GM12873 (cell line): ENCODE measurements around the gene CADM1.

Source experiments
- CTCF ChIP-seq: IDR thresholded peaks from 2 replicates; pipeline ENCODE4 v1.5.1; 2012; ENCODE audit warnings: low read depth, mild to moderate bottlenecking, moderate library complexity, low read length, control low read depth; ENCODE audit not compliant: insufficient read depth; ENCODE audit errors: missing control alignments

Gene CADM1

GRCh38 chr11:115241899-115242298 lies 262.3 kb downstream of the CADM1 start:
- no peak for TF ChIP-seq CTCF

- TF ChIP-seq CTCF, result peak; percentile 1
Measured at GRCh38 chr11:115238791-115239190, 265.4 kb downstream of the CADM1 start.

GRCh38 chr11:115238086-115238485 lies 266.1 kb downstream of the CADM1 start:
- no peak for TF ChIP-seq CTCF

GRCh38 chr11:115237578-115237977 lies 266.6 kb downstream of the CADM1 start:
- no peak for TF ChIP-seq CTCF

- TF ChIP-seq CTCF, result no peak
Measured at GRCh38 chr11:115234794-115235193, 269.4 kb downstream of the CADM1 start.

GRCh38 chr11:115226556-115226955 lies 277.7 kb downstream of the CADM1 start:
- TF ChIP-seq CTCF, result no peak

GRCh38 chr11:115224551-115224950 lies 279.7 kb downstream of the CADM1 start:
- TF ChIP-seq CTCF, result no peak
